CD14-positive monocyte (primary cell): ENCODE measurements around the gene USP27X. TPM values are rescaled to one million over a fixed set of nuclear protein-coding genes. Genes with fewer than 3 reads are reported as not detected.

Source experiments
- DNase-seq, 3 donors: peaks; one replicate each; pipeline ENCODE4 v3.0.0-alpha.2; 2011 to 2022
- H2AFZ ChIP-seq: 2 replicates; pipeline ENCODE4 v1.6.0; 2012; ENCODE audit warnings: mild to moderate bottlenecking, low read depth, low read length, inconsistent platforms; ENCODE audit not compliant: insufficient read depth, poor library complexity, severe bottlenecking
- H3K27ac ChIP-seq, 2 donors: 1 replicate in 1 of 2; 2 replicates in 1 of 2; pipeline ENCODE4 v1.5.1; 2012 to 2013; ENCODE audit warnings: low read length in 2 of 2, control low read depth in 1 of 2, inconsistent platforms in 1 of 2, low read depth in 1 of 2, mild to moderate bottlenecking in 1 of 2
- H3K27me3 ChIP-seq, 2 donors: one replicate each; pipeline versions ENCODE4 v1.6.0 to v1.6.1; 2011 to 2013; ENCODE audit warnings: low read length in 2 of 2; ENCODE audit not compliant: control insufficient read depth in 2 of 2, insufficient read depth in 2 of 2
- H3K36me3 ChIP-seq, 2 donors: replicated peaks in 1 of 2; 1 replicate in 1 of 2; 2 replicates in 1 of 2; pipeline versions ENCODE4 v1.5.1 to v1.6.1; 2012 to 2013; ENCODE audit warnings: low read length in 2 of 2, control low read depth in 1 of 2, inconsistent platforms in 1 of 2, mild to moderate bottlenecking in 1 of 2; ENCODE audit not compliant: insufficient read depth in 2 of 2, control insufficient read depth in 1 of 2
- H3K4me1 ChIP-seq, 2 donors: 1 replicate in 1 of 2; 2 replicates in 1 of 2; pipeline versions ENCODE4 v1.5.1 to v1.6.1; 2012 to 2013; ENCODE audit warnings: low read length in 2 of 2, control low read depth in 1 of 2, inconsistent platforms in 1 of 2, mild to moderate bottlenecking in 1 of 2, moderate library complexity in 1 of 2; ENCODE audit not compliant: insufficient read depth in 2 of 2, control insufficient read depth in 1 of 2
- H3K4me2 ChIP-seq: replicated peaks from 2 replicates; pipeline ENCODE3; 2012; ENCODE audit warnings: low read length, moderate library complexity, mild to moderate bottlenecking; ENCODE audit not compliant: poor library complexity, severe bottlenecking; ENCODE audit errors: extremely low read depth
- H3K4me3 ChIP-seq, 3 experiments: fragments of 200-600 bp in 1 of 3; sonication (generic) in 1 of 3; replicated peaks in 1 of 3; 1 replicate in 2 of 3; 2 replicates in 1 of 3; pipeline ENCODE4 v1.5.1; 2011 to 2013; ENCODE audit warnings: low read length in 3 of 3, mild to moderate bottlenecking in 3 of 3, control low read depth in 2 of 3, low read depth in 2 of 3, inconsistent platforms in 1 of 3, moderate library complexity in 1 of 3
- H3K79me2 ChIP-seq: 2 replicates; pipeline ENCODE4 v1.6.0; 2012; ENCODE audit warnings: mild to moderate bottlenecking, control low read depth, inconsistent platforms, low read length, moderate library complexity; ENCODE audit not compliant: insufficient read depth
- H3K9ac ChIP-seq: 2 replicates; pipeline ENCODE4 v1.6.0; 2017; ENCODE audit warnings: low read length, mild to moderate bottlenecking; ENCODE audit not compliant: insufficient read depth, poor library complexity, severe bottlenecking
- H3K9me3 ChIP-seq, 2 donors: replicated peaks in 1 of 2; 1 replicate in 1 of 2; 2 replicates in 1 of 2; pipeline versions ENCODE4 v1.5.1 to v1.6.1; 2012 to 2013; ENCODE audit warnings: low read length in 2 of 2, control low read depth in 1 of 2; ENCODE audit not compliant: control insufficient read depth in 1 of 2, insufficient read depth in 1 of 2
- H4K20me1 ChIP-seq: 2 replicates; pipeline ENCODE4 v1.6.0; 2012; ENCODE audit warnings: mild to moderate bottlenecking, low read length, control low read depth, moderate library complexity; ENCODE audit not compliant: insufficient read depth
- H3K27ac Mint-ChIP-seq, 7 donors: one replicate each; pipeline ENCODE4 v1.8.0; 2020; ENCODE audit warnings: mild to moderate bottlenecking in 7 of 7, mixed read lengths in 7 of 7, moderate library complexity in 6 of 7, inconsistent platforms in 2 of 7
- H3K27me3 Mint-ChIP-seq, 3 donors: one replicate each; pipeline ENCODE4 v1.8.0; 2021 to 2022; ENCODE audit warnings: low read depth in 3 of 3, mild to moderate bottlenecking in 3 of 3, mixed read lengths in 3 of 3, moderate library complexity in 3 of 3, inconsistent platforms in 1 of 3
- H3K36me3 Mint-ChIP-seq, 2 donors: one replicate each; pipeline ENCODE4 v1.8.0; 2020; ENCODE audit warnings: mixed read lengths in 2 of 2, inconsistent platforms in 1 of 2, mild to moderate bottlenecking in 1 of 2
- H3K4me1 Mint-ChIP-seq: one replicate; pipeline ENCODE4 v1.8.0; 2020; ENCODE audit warnings: mild to moderate bottlenecking, mixed read lengths
- H3K4me3 Mint-ChIP-seq, 2 donors: one replicate each; pipeline ENCODE4 v1.8.0; 2020; ENCODE audit warnings: mild to moderate bottlenecking in 2 of 2, mixed read lengths in 2 of 2, moderate library complexity in 1 of 2
- H3K9me3 Mint-ChIP-seq, 7 donors: one replicate each; pipeline ENCODE4 v1.8.0; 2020 to 2022; ENCODE audit warnings: mixed read lengths in 7 of 7, mild to moderate bottlenecking in 6 of 7, moderate library complexity in 6 of 7, inconsistent platforms in 2 of 7
- WGBS: methylation state at CpG from one replicate; pipeline ENCODE4 v1.1.5; 2013; ENCODE audit warnings: missing lambda C conversion rate; ENCODE audit not compliant: insufficient coverage; 5-methylcytosine and 5-hydroxymethylcytosine counted together
- intact Hi-C, 2 donors: fragments of 100-400 bp; cut with micrococcal nuclease; formaldehyde crosslinking; loops; one replicate each; pipeline versions ENCODE4 v1.15.0 to v1.15.1; 2023
- polyA plus RNA-seq, 3 donors: library from polyadenylated mRNA; depleted of rRNA in 1 of 3; unstranded in 2 of 3; stranded (reverse) in 1 of 3; fragments of 300-500 nt in 2 of 3; fragments of >200 nt in 1 of 3; fragmentation: Illumina TruSeq in 2 of 3; gene quantifications; 1 replicate in 2 of 3; 2 replicates in 1 of 3; pipeline ENCODE4 v1.2.3, GENCODE V29; 2012 to 2021
- TF ChIP-seq, protein P1 (sequence below): fragments of 200-600 bp; IDR thresholded peaks from one replicate; pipeline ENCODE4 v1.8.0; 2022; ENCODE audit warnings: antibody characterized with exemption, mild to moderate bottlenecking

USP27X gene
- polyA plus RNA-seq, 3 donors, result 0.16 to 0.97 (median 0.23) TPM

DNA sequence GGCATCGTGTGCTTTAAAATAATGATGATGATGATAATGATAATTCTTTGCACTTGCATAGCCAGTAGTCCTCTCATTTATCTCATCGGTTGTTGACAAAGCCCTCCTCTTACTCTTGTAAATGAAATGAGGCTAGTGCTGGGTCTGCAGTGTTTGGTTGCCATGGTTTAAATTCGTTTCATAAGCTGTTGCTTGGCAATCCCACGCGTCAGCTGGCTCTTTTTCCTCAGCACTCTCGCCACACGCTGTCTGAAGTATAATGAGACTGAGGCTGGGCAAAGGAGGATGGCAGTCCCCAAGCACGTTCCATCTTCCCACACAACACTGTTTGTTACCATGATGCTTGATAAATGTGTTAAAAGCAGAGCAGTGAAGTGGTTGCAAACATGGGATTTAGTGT is 34.7 kb upstream of the USP27X start:
- H3K9me3 ChIP-seq, result peaks cover 5 to 10% of the 10 kb centered on the region in 2 donors
- no peak overlapping the region for H3K4me2 ChIP-seq
- no peak for DNase-seq
- no peaks in the 10 kb centered on the region for H3K27me3 ChIP-seq
- peaks cover 5 to 6% of the 10 kb centered on the region in 2 donors for H3K4me1 ChIP-seq
- Mint-ChIP-seq H3K9me3 (peaks cover 0 to 10% (median 4%) of the 10 kb centered on the region in 7 donors), H3K36me3 (no peaks in the 10 kb centered on the region), H3K4me1 (peaks cover 5% of the 10 kb centered on the region), H3K27me3 (peaks cover 0 to 8% (median 2%) of the 10 kb centered on the region in 3 donors), H3K27ac (no peak overlapping the region), H3K4me3 (no peak overlapping the region)
- TF ChIP-seq, protein P1, sequence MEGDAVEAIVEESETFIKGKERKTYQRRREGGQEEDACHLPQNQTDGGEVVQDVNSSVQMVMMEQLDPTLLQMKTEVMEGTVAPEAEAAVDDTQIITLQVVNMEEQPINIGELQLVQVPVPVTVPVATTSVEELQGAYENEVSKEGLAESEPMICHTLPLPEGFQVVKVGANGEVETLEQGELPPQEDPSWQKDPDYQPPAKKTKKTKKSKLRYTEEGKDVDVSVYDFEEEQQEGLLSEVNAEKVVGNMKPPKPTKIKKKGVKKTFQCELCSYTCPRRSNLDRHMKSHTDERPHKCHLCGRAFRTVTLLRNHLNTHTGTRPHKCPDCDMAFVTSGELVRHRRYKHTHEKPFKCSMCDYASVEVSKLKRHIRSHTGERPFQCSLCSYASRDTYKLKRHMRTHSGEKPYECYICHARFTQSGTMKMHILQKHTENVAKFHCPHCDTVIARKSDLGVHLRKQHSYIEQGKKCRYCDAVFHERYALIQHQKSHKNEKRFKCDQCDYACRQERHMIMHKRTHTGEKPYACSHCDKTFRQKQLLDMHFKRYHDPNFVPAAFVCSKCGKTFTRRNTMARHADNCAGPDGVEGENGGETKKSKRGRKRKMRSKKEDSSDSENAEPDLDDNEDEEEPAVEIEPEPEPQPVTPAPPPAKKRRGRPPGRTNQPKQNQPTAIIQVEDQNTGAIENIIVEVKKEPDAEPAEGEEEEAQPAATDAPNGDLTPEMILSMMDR, result no peak
- no peak overlapping the region for H3K9ac ChIP-seq
- intact Hi-C loops, result no loop called here
- no CpG with 5 or more reads among the region's 8 CpGs for WGBS
- H3K36me3 ChIP-seq, result no peaks in the 10 kb centered on the region
- H3K4me3 ChIP-seq, result no peak overlapping the region
- no peak overlapping the region for H3K27ac ChIP-seq
- H3K79me2 ChIP-seq, result no peaks in the 10 kb centered on the region
- no peak overlapping the region for H2AFZ ChIP-seq
- H4K20me1 ChIP-seq, result no peaks in the 10 kb centered on the region

DNA sequence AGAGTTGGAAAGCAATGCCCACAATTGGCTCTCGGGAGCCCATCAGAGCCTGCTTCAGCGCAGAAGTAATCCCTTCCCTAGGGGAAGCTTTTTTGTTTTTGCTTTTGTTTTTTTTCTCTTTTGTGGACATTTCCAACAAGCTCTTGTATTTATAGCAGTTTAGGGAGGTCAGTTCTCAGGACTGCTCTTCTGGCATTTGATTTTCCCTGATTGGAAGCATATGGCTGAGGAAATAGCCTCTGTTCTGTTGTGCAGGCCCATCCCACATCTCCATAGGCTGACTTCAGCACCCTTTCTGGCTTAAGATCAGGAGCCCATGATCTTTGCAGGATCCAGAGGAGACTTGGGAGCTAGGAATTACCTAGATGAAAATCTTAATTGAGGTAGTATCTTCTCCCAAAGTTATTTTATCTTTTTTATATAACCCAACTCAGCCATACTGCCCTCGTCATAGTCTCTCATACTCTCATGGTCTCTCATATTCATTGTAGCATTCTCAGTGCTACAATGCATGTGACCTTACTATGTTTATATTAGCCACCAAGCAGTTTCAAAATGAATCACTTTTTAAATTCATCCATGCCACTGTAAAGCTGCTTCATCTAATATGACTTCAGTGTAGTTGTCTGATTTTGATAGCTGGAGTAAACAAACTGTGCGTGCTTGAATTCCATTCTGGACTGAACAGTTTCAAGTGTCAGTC is 33.4 kb upstream of the USP27X start:
- TF ChIP-seq, protein P1, result no peak
- Mint-ChIP-seq H3K4me3 (no peak overlapping the region), H3K27me3 (peaks cover 0 to 8% (median 3%) of the 10 kb centered on the region in 3 donors), H3K9me3 (peaks cover 0 to 10% (median 4%) of the 10 kb centered on the region in 7 donors), H3K36me3 (no peaks in the 10 kb centered on the region), H3K27ac (no peak overlapping the region), H3K4me1 (peaks cover 15% of the 10 kb centered on the region)
- Histone ChIP-seq H3K9ac (no peak overlapping the region), H4K20me1 (no peaks in the 10 kb centered on the region), H3K27me3 (no peaks in the 10 kb centered on the region), H3K27ac (no peak overlapping the region), H2AFZ (no peak overlapping the region), H3K79me2 (no peaks in the 10 kb centered on the region), H3K9me3 (peaks cover 5 to 10% of the 10 kb centered on the region in 2 donors), H3K4me1 (peaks cover 11 to 15% of the 10 kb centered on the region in 2 donors), H3K36me3 (no peaks in the 10 kb centered on the region), H3K4me3 (no peak overlapping the region), H3K4me2 (no peak overlapping the region)
- no peak for DNase-seq
- no CpG with 5 or more reads among the region's 4 CpGs for whole genome bisulfite sequencing
- intact Hi-C loops, result no loop called here
